HG03095 (cell line): ENCODE measurements around the gene CHAT.
"Not testable (repeated sequence)": the region's sequence is repeated elsewhere in the genome, so short reads cannot be mapped to it uniquely, and the experiment has no call there.

Source experiments
- ATAC-seq: cut with Tn5 transposase; IDR thresholded peaks from one replicate; pipeline ENCODE4 v1.9.1; 2021; ENCODE audit warnings: moderate library complexity; ENCODE audit not compliant: unreplicated experiment

CHAT gene

GRCh38 chr10:49679480-49679893 lies 65.7 kb downstream of the CHAT start, which contains the start of gene C10orf53:
TSS of gene C10orf53 (plus strand) at chr10:49679651. CDS start at chr10:49679698, 47 bp downstream.
- no peak for ATAC-seq

- ATAC-seq = not testable (repeated sequence)
Observed at GRCh38 chr10:49682449-49682848, 68.6 kb downstream of the CHAT start.

GRCh38 chr10:49682879-49683278 lies 69.0 kb downstream of the CHAT start:
- ATAC-seq = no peak

- ATAC-seq = no peak
Observed at GRCh38 chr10:49686651-49687050, 72.8 kb downstream of the CHAT start.

- no peak for ATAC-seq
Observed at GRCh38 chr10:49688261-49688846, 74.5 kb downstream of the CHAT start.

- no peak for ATAC-seq
Observed at GRCh38 chr10:49688920-49689319, 75.1 kb downstream of the CHAT start.

GRCh38 chr10:49689882-49690510 lies 76.2 kb downstream of the CHAT start:
- no peak for ATAC-seq

- ATAC-seq = no peak
Observed at GRCh38 chr10:49690698-49691356, 77.0 kb downstream of the CHAT start.

GRCh38 chr10:49691588-49691987 lies 77.8 kb downstream of the CHAT start:
- ATAC-seq = no peak

GRCh38 chr10:49694466-49694865 lies 80.6 kb downstream of the CHAT start:
- ATAC-seq = no peak

- no peak for ATAC-seq
Observed at GRCh38 chr10:49696311-49696710, 82.5 kb downstream of the CHAT start.

GRCh38 chr10:49698679-49699078 lies 84.8 kb downstream of the CHAT start:
- ATAC-seq = no peak

GRCh38 chr10:49700211-49700610 lies 86.4 kb downstream of the CHAT start:
- no peak for ATAC-seq

GRCh38 chr10:49700997-49701396 lies 87.2 kb downstream of the CHAT start:
- ATAC-seq = no peak

GRCh38 chr10:49707585-49707984 lies 93.7 kb downstream of the CHAT start:
- ATAC-seq = no peak

GRCh38 chr10:49709934-49710333 lies 96.1 kb downstream of the CHAT start:
- no peak for ATAC-seq

GRCh38 chr10:49710966-49711365 lies 97.1 kb downstream of the CHAT start:
- ATAC-seq = no peak

- ATAC-seq = no peak
Observed at GRCh38 chr10:49711481-49711880, 97.6 kb downstream of the CHAT start.

GRCh38 chr10:49713266-49713665 lies 99.4 kb downstream of the CHAT start:
- no peak for ATAC-seq
